Neural cell (in vitro differentiated cells): ENCODE data around the gene RIN3.

Experiments
- POLR2AphosphoS5 ChIP-seq: IDR thresholded peaks from 2 replicates; pipeline ENCODE4 v1.6.1; 2012
- RAD21 ChIP-seq: fragments of 450-650 bp; conservative IDR thresholded peaks from 2 replicates; pipeline ENCODE4 v1.6.1; 2014; ENCODE audit warnings: antibody characterized with exemption, mild to moderate bottlenecking, moderate library complexity
- TF ChIP-seq, protein P1 (sequence below): IDR thresholded peaks from 2 replicates; pipeline ENCODE4 v1.6.1; 2012; ENCODE audit warnings: borderline replicate concordance
- TF ChIP-seq, protein P2 (sequence below): fragments of 450-650 bp; IDR thresholded peaks from 2 replicates; pipeline ENCODE4 v1.5.1; 2014; ENCODE audit warnings: antibody characterized with exemption, mild to moderate bottlenecking, moderate library complexity; ENCODE audit not compliant: poor library complexity, severe bottlenecking

DNA sequence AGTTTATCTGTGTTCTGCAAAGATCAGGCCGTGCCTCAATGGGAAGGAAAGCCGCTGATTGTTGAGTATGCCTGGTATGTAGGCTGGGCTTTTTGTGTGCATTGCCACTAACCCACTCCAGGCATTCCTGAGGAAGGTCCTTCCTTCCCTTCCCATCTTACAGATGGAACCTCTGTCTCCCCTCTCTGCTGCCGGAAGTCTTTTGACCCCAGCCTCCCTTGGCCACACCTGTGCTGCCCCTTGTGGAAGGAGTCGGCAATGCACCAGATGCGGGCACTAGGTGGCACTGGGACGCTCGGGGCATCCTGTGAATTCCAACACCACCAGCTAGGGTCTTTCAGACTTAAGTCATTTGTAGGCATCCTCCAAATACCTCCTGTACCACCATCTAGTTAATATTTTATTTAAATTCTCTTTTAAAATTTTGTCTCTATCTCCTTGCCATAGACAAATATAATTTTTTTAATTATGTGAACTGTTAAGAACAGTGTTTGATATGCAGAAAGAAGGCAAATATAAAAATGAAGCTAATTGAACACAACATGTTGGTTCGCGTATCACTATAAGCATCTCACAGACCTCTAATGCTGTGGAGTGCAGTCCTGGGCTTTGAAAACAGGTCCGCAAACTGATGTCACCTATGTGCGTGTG lies 99.6 kb downstream of the RIN3 start:
- TF ChIP-seq POLR2AphosphoS5 (no peak), RAD21 (no peak)
- TF ChIP-seq, protein P1, sequence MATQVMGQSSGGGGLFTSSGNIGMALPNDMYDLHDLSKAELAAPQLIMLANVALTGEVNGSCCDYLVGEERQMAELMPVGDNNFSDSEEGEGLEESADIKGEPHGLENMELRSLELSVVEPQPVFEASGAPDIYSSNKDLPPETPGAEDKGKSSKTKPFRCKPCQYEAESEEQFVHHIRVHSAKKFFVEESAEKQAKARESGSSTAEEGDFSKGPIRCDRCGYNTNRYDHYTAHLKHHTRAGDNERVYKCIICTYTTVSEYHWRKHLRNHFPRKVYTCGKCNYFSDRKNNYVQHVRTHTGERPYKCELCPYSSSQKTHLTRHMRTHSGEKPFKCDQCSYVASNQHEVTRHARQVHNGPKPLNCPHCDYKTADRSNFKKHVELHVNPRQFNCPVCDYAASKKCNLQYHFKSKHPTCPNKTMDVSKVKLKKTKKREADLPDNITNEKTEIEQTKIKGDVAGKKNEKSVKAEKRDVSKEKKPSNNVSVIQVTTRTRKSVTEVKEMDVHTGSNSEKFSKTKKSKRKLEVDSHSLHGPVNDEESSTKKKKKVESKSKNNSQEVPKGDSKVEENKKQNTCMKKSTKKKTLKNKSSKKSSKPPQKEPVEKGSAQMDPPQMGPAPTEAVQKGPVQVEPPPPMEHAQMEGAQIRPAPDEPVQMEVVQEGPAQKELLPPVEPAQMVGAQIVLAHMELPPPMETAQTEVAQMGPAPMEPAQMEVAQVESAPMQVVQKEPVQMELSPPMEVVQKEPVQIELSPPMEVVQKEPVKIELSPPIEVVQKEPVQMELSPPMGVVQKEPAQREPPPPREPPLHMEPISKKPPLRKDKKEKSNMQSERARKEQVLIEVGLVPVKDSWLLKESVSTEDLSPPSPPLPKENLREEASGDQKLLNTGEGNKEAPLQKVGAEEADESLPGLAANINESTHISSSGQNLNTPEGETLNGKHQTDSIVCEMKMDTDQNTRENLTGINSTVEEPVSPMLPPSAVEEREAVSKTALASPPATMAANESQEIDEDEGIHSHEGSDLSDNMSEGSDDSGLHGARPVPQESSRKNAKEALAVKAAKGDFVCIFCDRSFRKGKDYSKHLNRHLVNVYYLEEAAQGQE, result no peak
- TF ChIP-seq, protein P2, sequence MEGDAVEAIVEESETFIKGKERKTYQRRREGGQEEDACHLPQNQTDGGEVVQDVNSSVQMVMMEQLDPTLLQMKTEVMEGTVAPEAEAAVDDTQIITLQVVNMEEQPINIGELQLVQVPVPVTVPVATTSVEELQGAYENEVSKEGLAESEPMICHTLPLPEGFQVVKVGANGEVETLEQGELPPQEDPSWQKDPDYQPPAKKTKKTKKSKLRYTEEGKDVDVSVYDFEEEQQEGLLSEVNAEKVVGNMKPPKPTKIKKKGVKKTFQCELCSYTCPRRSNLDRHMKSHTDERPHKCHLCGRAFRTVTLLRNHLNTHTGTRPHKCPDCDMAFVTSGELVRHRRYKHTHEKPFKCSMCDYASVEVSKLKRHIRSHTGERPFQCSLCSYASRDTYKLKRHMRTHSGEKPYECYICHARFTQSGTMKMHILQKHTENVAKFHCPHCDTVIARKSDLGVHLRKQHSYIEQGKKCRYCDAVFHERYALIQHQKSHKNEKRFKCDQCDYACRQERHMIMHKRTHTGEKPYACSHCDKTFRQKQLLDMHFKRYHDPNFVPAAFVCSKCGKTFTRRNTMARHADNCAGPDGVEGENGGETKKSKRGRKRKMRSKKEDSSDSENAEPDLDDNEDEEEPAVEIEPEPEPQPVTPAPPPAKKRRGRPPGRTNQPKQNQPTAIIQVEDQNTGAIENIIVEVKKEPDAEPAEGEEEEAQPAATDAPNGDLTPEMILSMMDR, result peak; percentile 38
